Common myeloid progenitor, CD34-positive (primary cell): ENCODE results near the gene SLC25A22.
A peak's percentile ranks its signal among the peaks of the same experiment; 100 is the strongest.

Experiments
- CTCF ChIA-PET: fragments of 350-600 bp; sonication (Branson Sonifier 250); formaldehyde crosslinking; loops from one replicate; lab custom pipeline; 2021; ENCODE audit warnings: antibody characterized with exemption; lab: Charles Lee
- POLR2A ChIA-PET: fragments of 350-600 bp; sonication (Branson Sonifier 250); formaldehyde crosslinking; loops from one replicate; lab custom pipeline; 2021; ENCODE audit warnings: antibody characterized with exemption; lab: Charles Lee
- DNase-seq, 3 donors: peaks; one replicate each; pipeline versions ENCODE4 v3.0.0 to v3.0.0-alpha.2; 2013
- H3K27ac ChIP-seq, 2 experiments: 1 replicate in 1 of 2; 2 replicates in 1 of 2; pipeline ENCODE4 v1.7.0; 2013; ENCODE audit warnings: inconsistent platforms in 2 of 2, low read length in 2 of 2, mild to moderate bottlenecking in 2 of 2, low read depth in 1 of 2, moderate library complexity in 1 of 2; ENCODE audit not compliant: severe bottlenecking in 2 of 2, insufficient read depth in 1 of 2, poor library complexity in 1 of 2
- H3K27me3 ChIP-seq, 5 experiments: replicated peaks in 2 of 5; 1 replicate in 3 of 5; 2 replicates in 2 of 5; pipeline versions ENCODE4 v1.6.1 to v1.7.0; 2013; ENCODE audit warnings: low read length in 4 of 5, mild to moderate bottlenecking in 2 of 5, moderate library complexity in 2 of 5, inconsistent platforms in 1 of 5; ENCODE audit not compliant: insufficient read depth in 5 of 5, control insufficient read depth in 4 of 5
- H3K36me3 ChIP-seq, 4 experiments: 1 replicate in 2 of 4; 2 replicates in 2 of 4; pipeline versions ENCODE4 v1.6.1 to v1.7.0; 2013; ENCODE audit warnings: low read length in 3 of 4, control low read depth in 1 of 4, mild to moderate bottlenecking in 1 of 4; ENCODE audit not compliant: control insufficient read depth in 4 of 4, insufficient read depth in 4 of 4
- H3K4me1 ChIP-seq, 4 experiments: 1 replicate in 3 of 4; 2 replicates in 1 of 4; pipeline versions ENCODE4 v1.6.1 to v1.7.1; 2013; ENCODE audit warnings: low read length in 3 of 4, mild to moderate bottlenecking in 3 of 4, control low read depth in 1 of 4, inconsistent platforms in 1 of 4, moderate library complexity in 1 of 4; ENCODE audit not compliant: control insufficient read depth in 4 of 4, insufficient read depth in 4 of 4; ENCODE audit errors: control extremely low read depth in 1 of 4
- H3K4me3 ChIP-seq, 7 experiments: 1 replicate in 4 of 7; 2 replicates in 3 of 7; pipeline versions ENCODE4 v1.5.1 to v1.7.0; 2013; ENCODE audit warnings: mild to moderate bottlenecking in 7 of 7, low read length in 6 of 7, moderate library complexity in 6 of 7, inconsistent platforms in 2 of 7, low read depth in 2 of 7, control low read depth in 1 of 7; ENCODE audit not compliant: insufficient read depth in 4 of 7, control insufficient read depth in 1 of 7; ENCODE audit errors: extremely low read depth in 1 of 7
- H3K9me3 ChIP-seq, 5 experiments: 1 replicate in 4 of 5; 2 replicates in 1 of 5; pipeline versions ENCODE4 v1.6.1 to v1.7.1; 2013; ENCODE audit warnings: low read length in 4 of 5, mild to moderate bottlenecking in 2 of 5, inconsistent platforms in 1 of 5, low read depth in 1 of 5, moderate library complexity in 1 of 5; ENCODE audit not compliant: control insufficient read depth in 4 of 5, insufficient read depth in 2 of 5; ENCODE audit errors: control extremely low read depth in 1 of 5
- WGBS: methylation state at CpG from one replicate; pipeline ENCODE4 v1.1.5; 2013; ENCODE audit not compliant: insufficient coverage; 5-methylcytosine and 5-hydroxymethylcytosine counted together

The SLC25A22 gene

GRCh38 chr11:843818-844692 lies 46.0 kb upstream of the SLC25A22 start:
- H3K4me1 ChIP-seq: peaks cover 0 to 64% (median 61%) of the 10 kb centered on the region in 4 experiments
- H3K4me3 ChIP-seq: peak overlapping the region in 6 of 7 experiments; percentile 55 to 99 (median 89)
- ChIA-PET POLR2A (interaction anchor here (0.6 to 4.2 kb wide), 7 partner anchors 9 to 38 kb away, joined by 3 to 19 read pairs (median 3); partner anchors contain the start of gene CD151), CTCF (interaction anchor here (0.6 to 5.0 kb wide), 7 partner anchors 10 to 208 kb away, joined by 3 to 32 read pairs (median 5); partner anchors contain the start of gene PNPLA2)
- peak overlapping the region in 1 of 2 experiments; percentile 40 for H3K27ac ChIP-seq
- no peaks in the 10 kb centered on the region for H3K9me3 ChIP-seq
- WGBS: 8% methylated on average over 15 of the region's 25 CpGs
- peaks cover 0 to 4% (median 0%) of the 10 kb centered on the region in 5 experiments for H3K27me3 ChIP-seq
- DNase-seq: peak in 1 of 3 donors; percentile 33
- peaks cover 2 to 17% (median 13%) of the 10 kb centered on the region in 4 experiments for H3K36me3 ChIP-seq

GRCh38 chr11:843086-843734 lies 45.1 kb upstream of the SLC25A22 start:
- H3K9me3 ChIP-seq: no peaks in the 10 kb centered on the region
- H3K36me3 ChIP-seq: peaks cover 2 to 25% (median 18%) of the 10 kb centered on the region in 4 experiments
- H3K27me3 ChIP-seq: no peaks in the 10 kb centered on the region
- 2% methylated on average over 47 of the region's 53 CpGs for WGBS
- ChIA-PET CTCF (interaction anchor here (0.9 to 2.4 kb wide), 5 partner anchors 10 to 37 kb away, joined by 4 to 8 read pairs (median 5); partner anchors contain the start of gene PNPLA2), POLR2A (interaction anchor here (0.6 to 4.2 kb wide), 7 partner anchors 8 to 116 kb away, joined by 3 to 19 read pairs (median 4); partner anchors contain the start of genes CD151 and PNPLA2)
- peaks cover 0 to 56% (median 53%) of the 10 kb centered on the region in 4 experiments for H3K4me1 ChIP-seq
- DNase-seq: no peak
- no peak overlapping the region for H3K27ac ChIP-seq
- peak overlapping the region; percentile 29 to 99 (median 88) for H3K4me3 ChIP-seq

GRCh38 chr11:842370-843002 lies 44.4 kb upstream of the SLC25A22 start, which contains the start of the genes POLR2L and TSPAN4:
Gene POLR2L (minus strand): TSS chr11:842529. CDS start chr11:842508, 21 bp downstream.
Gene TSPAN4 (plus strand): TSS chr11:842852. CDS start chr11:850305, 7,453 bp downstream.
- under 1% methylated on average over 62 of the region's 87 CpGs for WGBS

GRCh38 chr11:841981-842369 lies 43.9 kb upstream of the SLC25A22 start:
- peaks cover 2 to 37% (median 25%) of the 10 kb centered on the region in 4 experiments for H3K36me3 ChIP-seq
- no peaks in the 10 kb centered on the region for H3K9me3 ChIP-seq
- ChIA-PET CTCF (interaction anchor here (1.5 to 2.2 kb wide), 4 partner anchors 8 to 28 kb away, joined by 4 to 11 read pairs (median 6); partner anchors contain the start of gene PNPLA2), POLR2A (interaction anchor here (0.5 to 4.2 kb wide), 6 partner anchors 10 to 393 kb away, joined by 3 to 19 read pairs (median 4); partner anchors contain the start of genes CD151 and PNPLA2)
- peak overlapping the region; percentile 81 to 99 (median 88) for H3K4me3 ChIP-seq
- peak in 1 of 3 donors; percentile 24 for DNase-seq
- no peaks in the 10 kb centered on the region for H3K27me3 ChIP-seq
- peak overlapping the region; percentile 84 to 95 for H3K27ac ChIP-seq
- WGBS: 1% methylated on average over 25 of the region's 27 CpGs
- H3K4me1 ChIP-seq: peaks cover 0 to 52% (median 51%) of the 10 kb centered on the region in 4 experiments

More at GRCh38 chr11:842370-843002, 44.4 kb upstream of the SLC25A22 start, which contains the start of the genes POLR2L and TSPAN4:
- peak within 1 kb of the TSS; percentile 81 to 99 (median 88) for H3K4me3 ChIP-seq
- CTCF ChIA-PET: interaction anchor here (1.0 to 2.4 kb wide), 4 partner anchors 9 to 29 kb away, joined by 4 to 8 read pairs (median 4); partner anchors contain the start of gene PNPLA2
- H3K27me3 ChIP-seq: no peaks in the 10 kb centered on the region
- peaks cover 2 to 32% (median 23%) of the 10 kb centered on the region in 4 experiments for H3K36me3 ChIP-seq
- POLR2A ChIA-PET: interaction anchor here (0.6 to 4.2 kb wide), 8 partner anchors 8 to 33 kb away, joined by 3 to 19 read pairs (median 4); partner anchors contain the start of genes CD151 and PNPLA2
- peak within 1 kb of the TSS; percentile 84 to 95 for H3K27ac ChIP-seq
- no peaks in the 10 kb centered on the region for H3K9me3 ChIP-seq
- peak; percentile 84 to 93 (median 92) for DNase-seq
- peaks cover 0 to 52% (median 51%) of the 10 kb centered on the region in 4 experiments for H3K4me1 ChIP-seq

- 94% methylated on average over 20 of the region's 25 CpGs for WGBS
Observed at GRCh38 chr11:839875-840617, 42.0 kb upstream of the SLC25A22 start.

More at GRCh38 chr11:839875-840617, 42.0 kb upstream of the SLC25A22 start:
- Histone ChIP-seq H3K36me3 (peaks cover 2 to 45% (median 27%) of the 10 kb centered on the region in 4 experiments), H3K27ac (no peak overlapping the region), H3K27me3 (no peaks in the 10 kb centered on the region), H3K4me3 (no peak overlapping the region), H3K9me3 (no peaks in the 10 kb centered on the region), H3K4me1 (peaks cover 0 to 38% (median 36%) of the 10 kb centered on the region in 4 experiments)
- ChIA-PET POLR2A (interaction anchor here (4.2 kb wide), 1 partner anchor 8 kb away, joined by 19 read pairs; the partner anchor contains the start of gene CD151), CTCF (interaction anchor here (1.0 to 2.2 kb wide), 6 partner anchors 9 to 136 kb away, joined by 3 to 11 read pairs (median 4); partner anchors contain the start of gene PNPLA2)
- no peak for DNase-seq
